Esophagus (tissue), 2 donors: ENCODE data around the gene THEMIS2. TPM values are rescaled to one million over a fixed set of nuclear protein-coding genes. Genes with fewer than 3 reads are reported as not detected.
"Not testable (repeated sequence)": the region's sequence is repeated elsewhere in the genome, so short reads cannot be mapped to it uniquely, and the experiment has no call there.

Experiments used
- H3K27ac ChIP-seq, 2 donors: one replicate each; pipeline ENCODE4 v1.5.1; 2013; ENCODE audit warnings: low read depth in 2 of 2, mild to moderate bottlenecking in 2 of 2, inconsistent platforms in 1 of 2, low read length in 1 of 2, moderate library complexity in 1 of 2
- H3K27me3 ChIP-seq, 2 donors: one replicate each; pipeline ENCODE4 v1.6.1; 2013; ENCODE audit warnings: low read length in 2 of 2, control low read depth in 1 of 2, mild to moderate bottlenecking in 1 of 2; ENCODE audit not compliant: insufficient read depth in 2 of 2, control insufficient read depth in 1 of 2
- H3K36me3 ChIP-seq, 2 donors: one replicate each; pipeline ENCODE4 v1.6.1; 2013; ENCODE audit warnings: low read length in 1 of 2; ENCODE audit not compliant: control insufficient read depth in 2 of 2, insufficient read depth in 2 of 2
- H3K4me1 ChIP-seq, 2 donors: one replicate each; pipeline ENCODE4 v1.6.1; 2013; ENCODE audit warnings: low read length in 1 of 2; ENCODE audit not compliant: control insufficient read depth in 2 of 2, insufficient read depth in 2 of 2
- H3K4me3 ChIP-seq, 2 donors: one replicate each; pipeline ENCODE4 v1.5.1; 2013; ENCODE audit warnings: low read length in 2 of 2, mild to moderate bottlenecking in 2 of 2, low read depth in 1 of 2, moderate library complexity in 1 of 2
- H3K9me3 ChIP-seq, 2 donors: one replicate each; pipeline ENCODE4 v1.6.1; 2013; ENCODE audit warnings: mild to moderate bottlenecking in 2 of 2, low read depth in 1 of 2, low read length in 1 of 2, moderate library complexity in 1 of 2; ENCODE audit not compliant: control insufficient read depth in 2 of 2, insufficient read depth in 1 of 2
- WGBS, 2 donors: extraction: QIAGEN DNeasy Blood & Tissue Kit; methylation state at CpG; one replicate each; pipeline ENCODE4 v1.1.7; 2013; 5-methylcytosine and 5-hydroxymethylcytosine counted together
- polyA plus RNA-seq, 2 donors: library from polyadenylated mRNA; stranded (reverse); fragments of 200-250 nt; gene quantifications; one replicate each; pipeline ENCODE4 v1.2.3, GENCODE V29; 2013
- donor health status: healthy with polysubstance abuse.
- donor health status: Bipolar disorder and iron deficiency.

Gene THEMIS2
- polyA plus RNA-seq = 1 to 10 TPM; 2.5 to 2.7 TPM

- no peaks in the 10 kb centered on the region for H3K27me3 ChIP-seq
These were observed at the start of gene THEMIS2 for GRCh38 chr1:27872059-27872801. Gene THEMIS2 (plus strand): TSS chr1:27872544. CDS start chr1:27872572, 28 bp downstream.

DNA sequence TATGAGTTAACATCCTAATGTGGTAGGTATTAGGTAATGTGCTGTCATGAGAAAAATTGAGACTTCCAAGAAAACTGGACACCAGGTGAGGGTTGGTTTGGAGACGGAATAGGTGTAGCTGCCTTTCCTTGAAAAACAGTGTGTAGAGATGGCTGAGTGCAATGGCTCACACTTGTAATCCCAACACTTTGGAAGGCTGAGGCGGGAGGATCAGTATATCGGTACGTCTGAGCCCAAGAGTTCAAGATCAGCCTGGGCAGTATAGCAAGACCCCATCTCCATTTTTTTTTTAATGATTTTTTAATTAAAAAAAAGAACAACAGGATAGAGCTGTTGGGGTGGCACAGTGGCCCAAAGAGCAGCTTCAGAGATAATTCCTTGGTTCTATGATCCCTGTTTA, 48.6 kb upstream of the THEMIS2 start:
- Histone ChIP-seq H3K4me3 (no peak overlapping the region), H3K27me3 (no peaks in the 10 kb centered on the region), H3K9me3 (no peaks in the 10 kb centered on the region), H3K36me3 (no peaks in the 10 kb centered on the region), H3K27ac (no peak overlapping the region), H3K4me1 (no peaks in the 10 kb centered on the region)
- WGBS, 2 donors = 94 to 97% methylated on average over 4 of the region's 4 CpGs

More at GRCh38 chr1:27872059-27872801, at the start of gene THEMIS2:
- H3K9me3 ChIP-seq = peaks cover 0 to 2% of the 10 kb centered on the region in 2 donors
- WGBS, 2 donors = 9 to 10% methylated on average over 51 to 53 of the region's 53 CpGs
- no peaks in the 10 kb centered on the region for H3K36me3 ChIP-seq
- peak within 1 kb of the TSS; percentile 34 to 42 for H3K27ac ChIP-seq
- H3K4me1 ChIP-seq = peaks cover 8 to 13% of the 10 kb centered on the region in 2 donors
- peak within 1 kb of the TSS; percentile 56 to 62 for H3K4me3 ChIP-seq

GRCh38 chr1:27824411-27824810, 47.9 kb upstream of the THEMIS2 start:
- 95 to 99% methylated on average over 4 of the region's 4 CpGs for WGBS, 2 donors

GRCh38 chr1:27829339-27829960, 42.9 kb upstream of the THEMIS2 start:
- not testable (repeated sequence) for H3K4me1 ChIP-seq, H3K9me3 ChIP-seq, H3K27ac ChIP-seq, H3K4me3 ChIP-seq, H3K36me3 ChIP-seq, H3K27me3 ChIP-seq
- 78 to 85% methylated on average over 3 of the region's 4 CpGs for WGBS, 2 donors

More at GRCh38 chr1:27824411-27824810, 47.9 kb upstream of the THEMIS2 start:
- Histone ChIP-seq H3K36me3 (no peaks in the 10 kb centered on the region), H3K4me1 (no peaks in the 10 kb centered on the region), H3K27me3 (no peaks in the 10 kb centered on the region), H3K4me3 (no peak overlapping the region), H3K27ac (no peak overlapping the region), H3K9me3 (no peaks in the 10 kb centered on the region)

GRCh38 chr1:27830621-27831440, 41.5 kb upstream of the THEMIS2 start, which contains the start of gene PPP1R8:
Gene PPP1R8 (plus strand): TSS chr1:27830782. CDS start chr1:27830836, 54 bp downstream.
- Histone ChIP-seq H3K27ac (peak within 1 kb of the TSS; percentile 94 to 95), H3K27me3 (no peaks in the 10 kb centered on the region), H3K4me1 (no peaks in the 10 kb centered on the region), H3K9me3 (no peaks in the 10 kb centered on the region), H3K4me3 (peak within 1 kb of the TSS; percentile 79 to 99), H3K36me3 (peaks cover 0 to 3% of the 10 kb centered on the region in 2 donors)
- WGBS, 2 donors = 0 to 1% methylated on average over 60 of the region's 60 CpGs

DNA sequence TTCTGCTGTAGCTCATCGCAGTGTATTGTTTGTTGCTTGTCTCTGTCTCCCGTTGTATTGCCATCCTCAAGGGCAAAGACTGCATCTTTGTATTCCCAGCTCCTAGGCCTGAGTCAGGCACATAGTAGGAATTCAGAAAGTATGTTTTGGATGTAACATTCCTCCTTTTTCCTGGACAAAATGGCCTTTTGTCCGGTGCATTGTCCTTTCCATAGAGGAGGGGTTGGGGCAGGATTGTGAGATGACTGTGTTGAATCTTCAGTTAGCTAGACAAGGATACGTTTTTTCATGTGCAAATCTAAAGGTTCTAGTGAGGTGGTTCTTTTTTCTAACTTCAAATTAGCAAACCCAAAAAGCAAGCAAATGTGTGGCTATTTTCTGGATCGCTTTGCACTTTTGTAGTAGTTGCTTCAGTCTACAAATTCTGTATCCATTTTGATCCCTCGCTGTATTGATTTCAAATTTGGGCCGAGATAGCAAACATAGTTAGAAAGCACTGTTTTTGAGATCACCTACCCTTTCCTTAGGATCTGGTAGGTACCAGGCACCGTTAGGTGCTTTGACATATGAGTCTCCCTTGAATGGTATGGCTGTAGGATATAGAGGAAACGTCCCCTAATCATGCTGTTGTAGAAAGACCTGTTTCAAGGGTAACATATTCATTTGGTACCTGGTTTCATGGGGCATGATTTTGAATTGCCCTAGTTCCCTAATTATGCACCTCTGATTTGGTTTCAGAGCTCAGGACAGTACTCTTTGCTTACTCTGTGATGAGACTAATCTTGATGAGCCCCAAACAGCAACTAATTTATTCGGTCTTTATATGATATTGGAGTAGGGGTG, 40.6 kb upstream of the THEMIS2 start:
- H3K9me3 ChIP-seq = no peaks in the 10 kb centered on the region
- H3K4me1 ChIP-seq = no peaks in the 10 kb centered on the region
- H3K27me3 ChIP-seq = no peaks in the 10 kb centered on the region
- peak overlapping the region; percentile 79 to 99 for H3K4me3 ChIP-seq
- WGBS, 2 donors = 43 to 46% methylated on average over 10 of the region's 10 CpGs
- H3K27ac ChIP-seq = no peak overlapping the region
- peaks cover 0 to 3% of the 10 kb centered on the region in 2 donors for H3K36me3 ChIP-seq

DNA sequence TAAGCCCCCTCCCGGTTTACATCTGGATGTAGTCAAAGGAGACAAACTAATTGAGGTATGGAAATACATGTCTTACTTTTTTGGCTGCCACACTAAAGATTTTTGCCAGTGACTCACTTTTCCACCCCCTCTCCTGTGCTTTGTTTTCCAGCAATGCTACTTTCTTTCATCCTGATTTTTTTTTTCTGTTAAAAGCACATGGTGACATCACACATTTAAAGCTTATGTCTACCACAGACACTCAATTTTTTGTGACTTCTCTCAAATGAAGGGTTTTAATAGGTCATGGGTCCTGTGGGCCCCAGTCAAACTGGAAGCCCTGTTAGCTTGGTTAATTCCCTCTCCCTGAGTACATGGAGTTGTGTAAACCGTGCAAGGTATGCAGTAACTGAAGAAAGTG, 39.6 kb upstream of the THEMIS2 start:
- 64 to 75% methylated on average over 2 of the region's 2 CpGs for WGBS, 2 donors
- Histone ChIP-seq H3K4me1 (no peaks in the 10 kb centered on the region), H3K27ac (no peak overlapping the region), H3K36me3 (peaks cover 0 to 3% of the 10 kb centered on the region in 2 donors), H3K9me3 (no peaks in the 10 kb centered on the region), H3K27me3 (no peaks in the 10 kb centered on the region), H3K4me3 (no peak overlapping the region)

GRCh38 chr1:27833470-27833869, 38.9 kb upstream of the THEMIS2 start:
- Histone ChIP-seq H3K27me3 (no peaks in the 10 kb centered on the region), H3K36me3 (peaks cover 0 to 3% of the 10 kb centered on the region in 2 donors)
- 90 to 92% methylated on average over 3 of the region's 3 CpGs for WGBS, 2 donors

GRCh38 chr1:27835046-27835445, 37.3 kb upstream of the THEMIS2 start:
- Histone ChIP-seq H3K36me3 (peaks cover 0 to 3% of the 10 kb centered on the region in 2 donors), H3K27ac (no peak overlapping the region), H3K9me3 (no peaks in the 10 kb centered on the region), H3K27me3 (no peaks in the 10 kb centered on the region), H3K4me1 (no peaks in the 10 kb centered on the region), H3K4me3 (no peak overlapping the region)

More at GRCh38 chr1:27833470-27833869, 38.9 kb upstream of the THEMIS2 start:
- Histone ChIP-seq H3K9me3 (no peaks in the 10 kb centered on the region), H3K4me1 (no peaks in the 10 kb centered on the region), H3K27ac (no peak overlapping the region), H3K4me3 (no peak overlapping the region)
